ENCODE data around the gene TLX2.

GRCh38 chr2:74472945-74473258, 41.3 kb upstream of the TLX2 start:
- TF ChIP-seq CTCF (conservative IDR thresholded peaks at IDR 0.05; ENCODE audit: low read depth, low read length) (no peak), NFE2L2 (IDR thresholded peaks at IDR 0.05; ENCODE audit: low read depth, low read length) (no peak), FOS (IDR thresholded peaks at IDR 0.05; ENCODE audit: low read depth, low read length) (no peak), BHLHE40 (IDR thresholded peaks at IDR 0.05; ENCODE audit: low read depth, low read length) (no peak), USF2 (IDR thresholded peaks at IDR 0.05; ENCODE audit: low read depth, low read length) (no peak)
